HG02763 (cell line): ENCODE measurements around the gene CERS3.

Source experiments
- ATAC-seq: cut with Tn5 transposase; IDR thresholded peaks from one replicate; pipeline ENCODE4 v1.9.1; 2021; ENCODE audit warnings: mild to moderate bottlenecking, moderate library complexity; ENCODE audit not compliant: unreplicated experiment

CERS3 gene

GRCh38 chr15:100531204-100531603 is 2.5 kb upstream of the CERS3 start:
- ATAC-seq = no peak

- ATAC-seq = no peak
These were observed 806 bp upstream of the CERS3 start for GRCh38 chr15:100529556-100529955.

- no peak for ATAC-seq
These were observed 2.7 kb downstream of the CERS3 start for GRCh38 chr15:100526027-100526481.

- no peak for ATAC-seq
These were observed 3.3 kb downstream of the CERS3 start for GRCh38 chr15:100525436-100525835.

GRCh38 chr15:100524326-100524725 is 4.4 kb downstream of the CERS3 start:
- ATAC-seq = no peak

GRCh38 chr15:100521907-100522306 is 6.8 kb downstream of the CERS3 start:
- ATAC-seq = no peak

- ATAC-seq = no peak
These were observed 8.4 kb downstream of the CERS3 start for GRCh38 chr15:100520132-100520921.

GRCh38 chr15:100517846-100518245 is 10.9 kb downstream of the CERS3 start:
- no peak for ATAC-seq

GRCh38 chr15:100516643-100517512 is 11.9 kb downstream of the CERS3 start:
- no peak for ATAC-seq

GRCh38 chr15:100515758-100516157 is 13.0 kb downstream of the CERS3 start:
- no peak for ATAC-seq

- ATAC-seq = no peak
These were observed 20.0 kb downstream of the CERS3 start for GRCh38 chr15:100508641-100509300.

- no peak for ATAC-seq
These were observed 26.1 kb downstream of the CERS3 start for GRCh38 chr15:100502651-100503050.

- ATAC-seq = no peak
These were observed 27.6 kb downstream of the CERS3 start for GRCh38 chr15:100501117-100501516.

- no peak for ATAC-seq
These were observed 28.3 kb downstream of the CERS3 start for GRCh38 chr15:100500226-100500990.

GRCh38 chr15:100495861-100496260 is 32.9 kb downstream of the CERS3 start:
- ATAC-seq = no peak

- ATAC-seq = no peak
These were observed 35.5 kb downstream of the CERS3 start for GRCh38 chr15:100493213-100493612.

GRCh38 chr15:100484443-100484842 is 44.3 kb downstream of the CERS3 start:
- ATAC-seq = no peak

GRCh38 chr15:100483370-100483769 is 45.4 kb downstream of the CERS3 start:
- no peak for ATAC-seq

GRCh38 chr15:100476805-100477204 is 51.9 kb downstream of the CERS3 start:
- ATAC-seq = no peak

- no peak for ATAC-seq
These were observed 56.0 kb downstream of the CERS3 start for GRCh38 chr15:100472736-100473135.

- ATAC-seq = no peak
These were observed 56.8 kb downstream of the CERS3 start for GRCh38 chr15:100471933-100472332.
